GM12892 (cell line): ENCODE measurements around the gene ACR.

Experiments used
- POLR2A ChIP-seq: IDR thresholded peaks from 2 replicates; pipeline ENCODE4 v1.6.1; 2011; ENCODE audit warnings: low read depth, low read length, control low read depth
- TAF1 ChIP-seq: IDR thresholded peaks from 2 replicates; pipeline ENCODE4 v1.6.1; 2011; ENCODE audit warnings: low read depth, mild to moderate bottlenecking, control low read depth, low read length, borderline replicate concordance

DNA sequence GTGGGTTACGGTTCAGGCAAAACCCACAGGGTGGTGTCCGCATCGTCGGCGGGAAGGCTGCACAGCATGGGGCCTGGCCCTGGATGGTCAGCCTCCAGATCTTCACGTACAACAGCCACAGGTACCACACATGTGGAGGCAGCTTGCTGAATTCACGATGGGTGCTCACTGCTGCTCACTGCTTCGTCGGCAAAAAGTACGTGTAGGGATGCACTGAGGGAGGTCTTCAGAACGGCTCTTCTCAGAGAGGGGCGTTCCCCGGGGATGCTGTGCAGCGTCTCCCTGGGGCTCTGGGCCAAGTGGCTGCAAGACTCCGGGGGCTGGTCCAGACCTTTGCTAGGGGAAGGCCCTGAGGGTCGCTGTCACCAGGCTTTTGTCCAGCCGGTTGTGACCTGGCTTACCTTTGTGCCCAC lies 1.3 kb downstream of the ACR start:
- TF ChIP-seq POLR2A (no peak), TAF1 (no peak)
